AG08395 (cell line): ENCODE measurements around the gene SMYD3.
"Not testable (repeated sequence)": the region's sequence is repeated elsewhere in the genome, so short reads cannot be mapped to it uniquely, and the experiment has no call there.

Experiments
- DNase-seq: peaks from one replicate; pipeline ENCODE4 v3.0.0; 2012; ENCODE audit warnings: mixed read lengths, low spot score

SMYD3 gene

GRCh38 chr1:245716561-245716960 lies 790.5 kb downstream of the SMYD3 start:
- DNase-seq: peak; percentile 1

DNA sequence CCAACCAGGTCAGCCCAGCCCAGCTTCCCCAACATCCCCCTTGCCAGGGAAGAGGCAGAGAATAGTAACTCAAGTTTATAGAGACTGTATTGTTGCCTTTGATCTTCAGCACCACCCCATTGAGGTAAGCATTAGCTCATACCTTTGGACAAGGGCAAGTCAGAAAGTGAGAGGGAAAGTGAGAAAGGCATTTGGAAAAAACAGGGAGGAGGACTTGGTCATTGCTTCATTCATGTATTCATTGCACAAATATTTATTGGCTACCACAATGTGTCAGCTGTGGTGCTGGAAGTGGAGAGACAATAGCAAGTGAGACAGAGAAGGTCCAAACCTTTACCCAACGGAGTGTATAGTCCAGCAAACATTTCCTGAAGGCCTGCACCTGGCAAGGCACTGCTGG lies 791.1 kb downstream of the SMYD3 start:
- DNase-seq: peak; percentile 71

DNA sequence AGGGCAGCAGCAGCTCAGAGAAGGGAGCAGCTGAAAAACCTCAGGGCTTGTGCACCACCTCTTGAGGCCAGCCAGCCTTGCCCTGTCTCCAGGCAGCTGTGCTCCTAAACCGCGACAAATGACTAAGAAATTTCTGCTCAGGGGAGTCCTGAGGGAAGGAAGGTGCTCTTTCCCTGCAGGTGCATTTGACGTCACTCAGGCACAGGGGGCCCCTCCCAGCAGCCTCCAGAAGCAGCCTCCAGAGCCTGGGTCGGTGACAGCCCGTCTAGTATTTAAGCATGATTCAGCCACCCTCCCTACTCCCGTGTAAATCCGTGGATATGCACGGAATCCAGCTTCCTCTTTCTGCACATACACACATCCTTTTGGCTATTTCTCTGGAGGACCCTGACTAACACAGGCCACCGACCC lies 791.8 kb downstream of the SMYD3 start:
- peak; percentile 20 for DNase-seq

GRCh38 chr1:245714027-245714426 lies 793.1 kb downstream of the SMYD3 start:
- not testable (repeated sequence) for DNase-seq

GRCh38 chr1:245710961-245711903 lies 795.8 kb downstream of the SMYD3 start:
- no peak for DNase-seq

- DNase-seq: no peak
These were observed 799.1 kb downstream of the SMYD3 start for GRCh38 chr1:245707941-245708340.

- peak; percentile 48 for DNase-seq
These were observed 802.3 kb downstream of the SMYD3 start for GRCh38 chr1:245704765-245705164.

GRCh38 chr1:245704341-245704740 lies 802.7 kb downstream of the SMYD3 start:
- DNase-seq: no peak

- no peak for DNase-seq
These were observed 804.7 kb downstream of the SMYD3 start for GRCh38 chr1:245702346-245702745.

- DNase-seq: no peak
These were observed 805.4 kb downstream of the SMYD3 start for GRCh38 chr1:245701631-245702030.

- no peak for DNase-seq
These were observed 806.4 kb downstream of the SMYD3 start for GRCh38 chr1:245700631-245701030.
